Right lobe of liver (tissue), 4 donors: ENCODE measurements around the gene GPR183.

Experiments
- CTCF ChIP-seq, 4 donors: fragments of 200-600 bp in 3 of 4; fragments of 450-650 bp in 1 of 4; IDR thresholded peaks; one replicate each; pipeline versions ENCODE4 v1.5.1 to v1.8.0; 2016 to 2022; ENCODE audit warnings: antibody characterized with exemption in 4 of 4, mild to moderate bottlenecking in 2 of 4
- POLR2A ChIP-seq: fragments of 450-650 bp; IDR thresholded peaks from one replicate; pipeline ENCODE4 v1.6.1; 2017; ENCODE audit warnings: antibody characterized with exemption, mild to moderate bottlenecking
- donor health status: DM: no; HTN: no; CAD: no.
- donor health status: DM: no; HTN: no; CAD: no.
- donor health status: DM: no; HTN: yes; CAD: no.

DNA sequence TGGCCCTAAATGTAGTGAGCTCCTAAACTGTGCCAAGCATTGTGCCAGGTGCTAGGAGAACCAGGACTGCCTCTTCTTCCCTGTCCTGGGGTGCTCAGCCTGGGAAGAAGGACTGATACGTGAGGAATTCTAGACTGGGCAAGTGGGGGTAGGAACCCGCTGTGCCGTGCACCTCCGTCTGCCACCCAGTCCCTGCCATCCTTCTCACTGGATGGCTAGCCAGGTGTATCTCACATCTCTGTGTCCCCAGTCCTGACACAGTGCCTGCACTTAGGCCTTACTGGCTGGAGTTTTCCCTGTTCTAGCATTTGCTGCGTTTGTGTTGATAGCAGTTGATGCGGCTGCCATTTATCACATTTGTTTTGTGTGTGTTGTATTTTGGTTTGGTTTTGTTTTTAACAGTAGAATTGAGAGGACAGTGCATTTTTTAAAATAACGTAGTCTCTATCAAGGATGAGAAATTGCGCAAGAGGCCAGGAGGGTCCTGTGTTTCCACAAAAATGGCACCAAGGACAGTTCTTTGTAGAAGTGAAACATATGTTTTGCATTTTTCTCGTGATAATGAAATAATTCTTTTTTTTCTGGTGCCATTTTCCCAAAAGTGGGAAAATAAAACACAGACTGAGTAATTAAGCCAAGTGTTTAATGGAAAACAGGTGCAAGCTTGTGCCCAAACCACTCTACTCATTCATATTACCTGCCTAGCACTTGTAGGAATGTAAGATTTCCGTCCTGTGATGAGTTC, 4.7 kb upstream of the GPR183 start:
- TF ChIP-seq CTCF (IDR thresholded peaks at IDR 0.05) (no peak), POLR2A (no peak)
